ENCODE results near the gene KCNG2.
"Not testable (repeated sequence)": the region's sequence is repeated elsewhere in the genome, so short reads cannot be mapped to it uniquely, and the experiment has no call there.

The KCNG2 gene

DNA sequence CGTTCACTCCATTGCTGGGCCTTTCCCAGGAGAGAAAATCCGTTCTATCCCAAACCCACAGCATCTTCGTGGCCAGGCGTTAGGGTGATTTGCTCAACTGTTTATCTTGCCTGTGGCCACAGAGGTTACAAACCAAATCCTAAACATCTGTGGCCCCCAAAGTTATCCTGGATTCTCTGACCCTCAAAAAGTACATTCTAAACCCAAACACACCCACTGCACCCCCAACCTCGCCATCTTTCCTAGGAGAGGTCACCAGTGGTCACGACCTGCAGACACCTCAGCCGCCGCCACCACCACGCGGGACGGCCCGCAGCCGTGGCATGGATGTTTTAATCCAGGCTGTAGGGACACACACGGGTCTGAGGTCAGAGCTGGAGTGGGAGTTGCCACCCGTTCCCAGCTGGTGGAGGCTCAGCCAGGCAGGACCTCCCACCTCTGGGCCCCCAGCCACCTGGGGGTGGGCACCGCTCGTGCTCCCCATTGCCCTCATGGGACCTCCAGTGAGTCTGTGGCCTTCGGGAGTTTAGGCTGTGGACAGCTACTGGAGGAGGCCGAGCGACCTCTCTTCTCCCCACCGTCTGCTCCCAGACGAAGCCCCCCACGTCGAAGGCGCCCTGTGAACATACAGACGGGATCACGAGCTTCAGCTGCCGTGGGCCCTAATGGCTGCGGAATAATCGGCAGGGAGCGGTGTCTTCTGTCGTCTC is 72.0 kb downstream of the KCNG2 start:
- DNase-seq (ENCODE audit: low read depth in 2 of 2), result no peak

GRCh38 chr18:79870301-79871025 is 72.7 kb downstream of the KCNG2 start:
- no peak for DNase-seq (ENCODE audit: low read depth in 2 of 2)

- no peak for DNase-seq (ENCODE audit: low read depth in 2 of 2)
Measured at GRCh38 chr18:79871026-79871390, 73.3 kb downstream of the KCNG2 start.

DNA sequence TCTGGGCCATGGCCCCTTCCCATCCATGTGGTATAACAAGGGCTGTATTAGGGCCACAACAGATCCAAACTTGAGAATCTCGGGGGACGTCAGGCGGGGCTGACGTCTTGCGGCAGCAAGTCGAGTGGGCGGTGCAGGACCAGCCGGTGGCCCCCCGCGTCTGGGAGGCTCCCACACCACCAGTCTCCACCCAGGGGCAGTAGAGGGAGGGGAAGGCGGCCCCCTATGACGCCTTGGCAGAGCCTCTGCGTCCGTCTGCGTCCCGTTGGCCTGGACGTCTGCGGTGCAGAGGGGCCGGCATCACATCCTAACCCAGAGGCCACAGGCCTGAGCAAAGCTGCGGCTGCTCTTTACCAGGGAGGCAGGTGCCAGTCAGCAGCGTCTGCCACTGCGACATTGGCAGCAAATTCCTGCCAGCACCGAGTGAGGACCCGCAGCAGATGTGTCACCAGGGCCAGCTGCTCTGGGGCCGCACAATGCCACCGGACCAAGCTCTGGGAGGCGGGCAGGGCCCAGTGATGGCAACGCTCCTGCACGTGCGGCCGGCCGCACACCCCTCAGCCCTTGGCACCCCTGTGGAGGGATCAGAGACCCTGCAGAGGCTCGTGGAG is 73.8 kb downstream of the KCNG2 start:
- no peak for DNase-seq (ENCODE audit: low read depth in 2 of 2)

GRCh38 chr18:79872527-79873444 is 75.0 kb downstream of the KCNG2 start:
- DNase-seq (ENCODE audit: low read depth in 2 of 2), result no peak

DNA sequence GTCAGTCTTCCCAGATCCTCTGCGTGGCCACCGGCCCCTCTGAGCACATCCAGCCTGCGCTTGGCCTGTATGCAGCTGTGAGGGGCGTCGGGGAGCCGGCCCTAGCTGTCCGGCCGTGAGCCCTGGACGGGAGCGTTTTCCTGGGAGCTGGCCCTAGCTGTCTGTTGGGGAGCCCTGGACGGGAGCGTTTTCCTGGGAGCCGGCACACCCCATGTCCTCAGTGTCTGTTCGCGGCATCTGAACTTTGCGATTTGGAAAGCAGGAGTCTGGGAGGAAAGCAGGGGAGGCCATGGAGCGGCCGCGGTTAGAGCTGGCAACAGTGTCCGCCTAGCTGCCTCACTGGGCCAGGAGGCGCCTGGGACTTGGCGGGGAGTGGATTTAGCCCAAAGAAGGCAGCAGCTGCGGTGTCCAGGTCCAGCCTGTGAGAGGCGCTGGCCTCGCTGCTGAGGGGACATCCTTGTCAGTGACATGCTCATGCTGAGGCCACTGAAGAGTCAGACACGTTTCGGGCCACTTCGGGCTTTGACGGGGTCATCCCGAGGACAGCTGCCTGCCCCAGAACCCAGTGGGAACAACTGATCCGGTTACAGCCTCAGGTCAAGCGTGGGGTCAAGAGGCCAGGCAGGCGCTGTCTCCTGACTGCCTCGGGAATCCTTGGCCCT is 75.8 kb downstream of the KCNG2 start:
- DNase-seq (ENCODE audit: low read depth in 2 of 2), result no peak

DNA sequence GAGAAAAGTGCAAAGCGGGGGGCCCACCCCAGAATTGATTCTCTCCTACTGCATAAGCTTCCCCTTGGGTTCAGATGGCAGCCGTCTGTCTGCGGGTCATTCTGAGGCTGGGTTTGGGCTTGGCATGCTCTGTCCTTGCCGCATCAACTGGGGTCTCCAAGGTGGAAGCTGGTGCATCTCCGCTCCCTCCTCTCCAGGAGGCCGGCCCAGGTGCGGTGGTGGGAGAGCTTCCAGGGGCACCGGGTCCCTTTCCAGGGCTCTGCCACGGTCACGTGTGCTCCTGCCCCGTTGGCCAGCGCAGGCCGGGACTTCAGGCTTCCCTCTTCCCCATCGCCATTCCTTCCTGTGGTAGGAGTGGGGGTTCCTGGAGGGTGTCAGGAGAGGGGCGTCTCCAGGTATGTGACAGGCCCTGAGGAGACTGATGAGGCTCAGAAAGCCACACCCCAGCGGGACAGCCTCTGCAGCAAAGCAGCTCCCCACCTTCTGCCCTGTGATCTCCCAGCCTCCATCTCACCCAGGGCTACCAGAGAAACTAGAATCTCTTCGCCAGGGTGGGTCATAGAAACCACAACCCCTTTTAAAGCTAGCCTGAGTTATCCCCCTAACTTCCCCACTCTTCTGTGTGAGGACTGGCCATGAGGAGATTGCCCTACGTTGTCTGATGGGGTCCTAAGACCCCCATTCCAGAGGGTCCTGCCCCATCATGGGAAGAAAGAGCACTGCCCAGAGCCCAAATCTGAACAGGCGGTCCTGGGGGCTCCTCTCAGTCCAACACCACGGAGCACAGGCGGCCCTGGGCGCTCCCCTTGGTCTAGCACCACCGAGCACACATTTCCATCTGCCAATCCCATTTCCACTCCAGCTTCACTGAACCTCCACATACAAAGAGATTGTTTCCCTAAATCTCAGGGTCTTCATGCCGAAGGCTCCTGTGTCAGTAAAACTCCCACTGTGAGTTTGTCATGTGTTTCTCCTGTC is 77.1 kb downstream of the KCNG2 start:
- no peak for DNase-seq (ENCODE audit: low read depth in 2 of 2)

- DNase-seq (ENCODE audit: low read depth in 2 of 2), result no peak
Measured at GRCh38 chr18:79875531-79875919, 77.8 kb downstream of the KCNG2 start.

DNA sequence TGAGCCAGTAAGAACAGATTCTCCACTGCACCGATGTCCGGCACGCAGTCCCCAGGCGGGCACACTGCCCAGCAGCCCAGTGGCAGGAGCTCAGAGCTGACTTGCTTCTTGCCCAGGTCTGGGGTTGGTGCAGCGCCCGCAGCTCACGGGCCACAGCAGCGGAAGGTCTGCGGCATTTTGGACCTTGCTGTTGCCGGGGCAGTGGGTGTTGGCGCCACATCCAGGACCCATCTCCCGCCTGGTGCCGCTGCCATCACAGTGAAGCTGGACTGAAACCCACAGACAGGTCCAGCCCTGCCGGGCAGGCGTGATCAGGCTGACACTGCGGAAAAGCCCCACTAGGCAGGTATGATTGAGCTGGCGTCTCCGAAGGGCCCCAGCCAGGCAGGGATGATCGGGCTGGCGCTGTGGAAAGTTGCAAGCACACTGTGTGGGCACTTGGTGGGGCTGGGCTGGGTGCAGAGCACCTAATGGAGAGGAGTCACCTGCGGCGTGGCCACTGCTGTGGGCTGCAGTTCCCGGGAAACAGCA is 78.3 kb downstream of the KCNG2 start:
- DNase-seq (ENCODE audit: low read depth in 2 of 2), result no peak

- no peak for DNase-seq (ENCODE audit: low read depth in 2 of 2)
Measured at GRCh38 chr18:79876497-79876896, 78.8 kb downstream of the KCNG2 start.

DNA sequence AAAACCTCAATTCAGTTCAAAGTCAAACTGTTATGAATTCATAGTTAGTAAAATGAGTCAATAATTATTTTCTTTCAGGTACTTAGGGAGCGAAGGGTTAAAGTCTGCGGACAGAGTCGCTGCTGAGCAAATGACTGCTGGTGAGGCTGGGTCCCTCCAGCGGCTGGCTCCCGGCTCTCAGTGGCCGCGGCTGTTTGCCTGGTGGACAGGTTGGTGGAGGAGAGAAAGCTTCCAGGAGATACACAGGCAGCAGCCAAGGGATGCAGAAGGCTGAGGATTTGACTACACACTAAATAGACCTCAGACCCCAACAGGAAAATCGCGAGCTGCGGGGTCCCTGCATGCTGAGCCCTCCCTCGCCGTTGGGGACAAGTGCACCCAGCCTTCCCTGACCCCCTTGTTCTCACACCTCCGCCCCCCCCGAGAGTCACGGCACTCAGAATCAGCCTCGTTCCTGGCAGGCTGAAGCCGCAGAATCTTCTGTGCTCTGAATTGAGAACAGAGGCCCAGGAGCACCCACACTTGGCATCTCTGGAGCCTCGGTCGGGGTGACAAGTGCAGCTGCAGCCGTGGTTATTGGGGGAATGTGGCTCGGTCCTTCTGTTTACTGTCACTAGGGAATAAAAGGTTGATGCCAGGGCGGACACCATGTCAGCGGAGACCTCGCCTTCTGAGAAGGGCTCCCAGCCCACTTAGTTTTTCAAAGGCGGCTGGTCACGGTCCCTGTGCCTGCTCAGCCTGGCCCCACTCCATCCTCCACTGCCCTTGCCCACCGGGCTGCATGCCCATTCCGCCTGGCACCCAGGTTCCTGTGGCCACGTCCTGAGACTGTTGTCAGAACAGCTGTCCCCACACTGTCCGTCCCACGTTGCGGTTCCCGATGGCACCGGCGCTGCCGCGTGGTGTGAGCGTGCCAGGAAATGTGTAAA is 79.7 kb downstream of the KCNG2 start:
- DNase-seq (ENCODE audit: low read depth in 2 of 2), result no peak

- DNase-seq (ENCODE audit: low read depth in 2 of 2), result not testable (repeated sequence)
Measured at GRCh38 chr18:79878246-79878645, 80.5 kb downstream of the KCNG2 start.

DNA sequence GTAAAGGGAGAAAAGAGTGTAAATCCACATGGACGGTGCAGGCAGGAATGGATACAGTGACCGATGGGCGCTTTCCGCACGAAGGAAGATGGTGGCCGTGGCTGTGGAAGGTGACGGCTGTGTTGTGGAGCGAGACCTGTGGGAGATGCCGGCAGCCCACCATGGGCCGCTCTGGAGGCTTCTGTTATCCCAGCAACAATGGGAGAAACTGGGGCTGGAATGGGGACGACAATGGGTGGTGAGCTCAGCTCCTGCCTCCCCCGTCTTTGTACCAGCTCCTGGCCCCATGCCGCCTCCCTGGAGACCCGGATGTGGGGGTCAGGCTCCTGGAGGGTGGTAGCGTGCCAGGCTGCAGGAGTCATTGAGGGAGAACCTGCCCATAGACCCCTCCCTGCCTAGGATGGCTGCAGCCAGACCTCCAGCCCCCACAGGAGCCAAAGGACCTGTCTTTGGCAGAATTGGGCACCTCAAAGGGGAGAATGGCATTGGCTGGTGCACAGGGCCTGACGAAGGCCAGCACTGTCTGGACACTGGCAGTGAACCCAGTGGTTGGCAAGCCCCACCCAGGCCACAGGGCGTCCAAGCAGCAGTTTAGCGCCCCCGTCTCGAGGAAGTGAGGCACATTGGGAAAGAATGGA is 81.1 kb downstream of the KCNG2 start:
- no peak for DNase-seq (ENCODE audit: low read depth in 2 of 2)

- no peak for DNase-seq (ENCODE audit: low read depth in 2 of 2)
Measured at GRCh38 chr18:79879566-79879965, 81.8 kb downstream of the KCNG2 start.

DNA sequence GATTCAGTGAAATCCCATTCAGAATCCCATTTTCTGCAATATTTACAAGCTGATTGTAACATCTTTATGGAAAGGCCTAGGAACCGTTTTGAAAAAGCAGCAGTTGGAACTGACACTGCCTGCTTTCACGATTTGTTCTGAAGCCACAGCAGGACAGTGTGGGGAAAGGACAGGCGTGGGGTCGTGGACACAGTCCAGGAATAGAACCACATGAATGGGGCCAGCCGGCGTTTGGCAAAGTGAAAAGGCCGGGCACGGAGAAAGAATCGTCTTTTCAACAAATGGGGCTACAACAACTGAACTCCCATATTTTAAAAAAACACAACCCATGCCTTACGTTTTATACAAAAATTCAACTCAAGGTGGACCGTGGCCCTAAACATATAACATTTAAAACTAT is 84.0 kb downstream of the KCNG2 start:
- no peak for DNase-seq (ENCODE audit: low read depth in 2 of 2)

DNA sequence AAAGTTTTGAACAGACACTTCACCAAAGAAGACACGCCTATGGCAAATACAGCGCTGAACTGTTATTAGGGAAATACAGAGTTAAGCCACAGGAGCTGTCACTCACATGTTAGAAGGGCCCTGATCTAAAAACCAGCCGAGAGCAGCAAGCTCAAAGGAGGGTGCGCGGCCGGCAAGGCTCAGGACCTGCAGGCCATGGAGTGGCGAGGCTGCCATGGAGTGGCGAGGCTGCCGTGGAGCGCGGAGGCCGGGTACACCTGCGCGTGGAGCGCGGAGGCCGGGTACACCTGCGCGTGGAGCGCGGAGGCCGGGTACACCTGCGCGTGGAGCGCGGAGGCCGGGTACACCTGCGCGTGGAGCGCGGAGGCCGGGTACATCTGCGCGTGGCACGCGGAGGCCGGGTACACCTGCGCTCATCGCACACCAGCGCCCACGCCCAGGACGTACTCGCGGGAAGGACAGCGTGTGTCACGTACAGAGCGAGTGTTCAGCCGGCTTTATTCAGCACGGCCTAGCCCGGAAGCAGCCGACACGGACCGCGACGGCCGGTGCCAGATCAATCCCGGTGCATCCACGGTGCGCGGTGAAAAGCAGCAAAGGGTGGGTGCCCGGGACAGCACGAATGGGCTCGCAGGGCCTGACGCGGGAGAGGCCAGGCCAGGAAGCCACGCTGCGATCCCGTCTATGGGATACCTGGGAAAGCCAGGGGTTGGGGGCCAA is 84.9 kb downstream of the KCNG2 start:
- no peak for DNase-seq (ENCODE audit: low read depth in 2 of 2)

DNA sequence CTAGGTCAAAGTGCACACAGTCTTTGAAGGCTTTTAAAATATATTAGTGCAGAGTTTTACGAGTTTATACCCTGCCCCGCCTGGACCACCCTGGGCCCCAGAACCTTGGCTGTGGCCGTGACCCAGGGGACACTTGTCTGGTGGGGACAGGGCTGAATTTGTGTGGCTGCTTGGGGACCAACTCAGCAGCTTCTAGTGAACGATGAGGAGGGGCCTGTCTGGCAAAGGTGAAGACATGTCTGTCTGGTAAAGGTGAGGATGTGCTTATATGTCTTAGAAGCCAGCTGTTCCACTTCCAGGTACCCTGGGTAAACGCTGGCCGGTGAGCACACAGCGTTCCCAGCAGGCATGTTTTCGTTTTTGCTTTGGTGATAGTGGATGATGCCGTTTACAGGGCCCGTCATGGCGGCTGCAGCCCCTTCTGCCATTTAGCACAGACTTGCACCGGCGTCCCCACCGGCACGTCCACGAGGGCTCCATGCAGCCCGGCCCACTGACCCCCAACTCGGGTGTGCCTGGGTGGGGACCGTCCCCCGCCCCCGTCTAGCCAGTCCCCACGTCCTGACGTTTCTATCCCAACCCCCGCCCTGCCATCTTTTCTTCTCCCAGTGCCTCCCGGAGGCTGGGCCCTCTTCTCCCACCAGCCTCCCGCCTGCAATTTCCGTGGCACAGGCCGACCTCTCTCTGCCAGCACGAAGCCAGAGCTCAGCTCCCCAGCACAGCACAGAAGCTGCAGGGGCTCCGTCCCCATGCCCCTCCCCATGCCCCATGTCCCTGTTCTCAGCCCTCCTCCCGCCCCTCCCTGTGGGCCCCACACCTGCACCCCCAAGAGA is 85.9 kb downstream of the KCNG2 start:
- DNase-seq (ENCODE audit: low read depth in 2 of 2), result no peak

Data from fibroblast of skin of left quadriceps (primary cell).